Smooth muscle cell (in vitro differentiated cells): ENCODE measurements around the gene HPS4. TPM values are rescaled to one million over a fixed set of nuclear protein-coding genes. Genes with fewer than 3 reads are reported as not detected.

Experiments
- DNase-seq: peaks from one replicate; lab custom pipeline; 2025; ENCODE audit not compliant: unreplicated experiment; lab: John Stamatoyannopoulos, UW
- H2AFZ ChIP-seq: fragments of 200-600 bp; sonication (generic); 2 replicates; pipeline ENCODE4 v1.6.0; 2016; ENCODE audit warnings: antibody characterized with exemption, low read depth, mild to moderate bottlenecking
- H3F3A ChIP-seq: fragments of 200-600 bp; sonication (generic); 2 replicates; pipeline ENCODE4 v1.6.0; 2017; ENCODE audit warnings: antibody characterized with exemption, low read depth
- H3K27ac ChIP-seq: fragments of 200-600 bp; sonication (generic); 2 replicates; pipeline ENCODE4 v1.5.1; 2016; ENCODE audit warnings: low read depth, mild to moderate bottlenecking
- H3K27me3 ChIP-seq: fragments of 200-600 bp; sonication (generic); 2 replicates; pipeline ENCODE4 v1.6.1; 2016; ENCODE audit warnings: low read depth, mild to moderate bottlenecking
- H3K36me3 ChIP-seq: fragments of 200-600 bp; sonication (generic); 2 replicates; pipeline ENCODE4 v1.5.1; 2016; ENCODE audit warnings: low read depth
- H3K4me1 ChIP-seq: fragments of 200-600 bp; sonication (generic); 2 replicates; pipeline ENCODE4 v1.5.1; 2016; ENCODE audit warnings: low read depth
- H3K4me2 ChIP-seq: fragments of 200-600 bp; sonication (generic); 2 replicates; pipeline ENCODE4 v1.6.0; 2016; ENCODE audit warnings: mild to moderate bottlenecking
- H3K4me3 ChIP-seq: fragments of 200-600 bp; sonication (generic); 2 replicates; pipeline ENCODE4 v1.5.1; 2016; ENCODE audit warnings: mild to moderate bottlenecking
- H3K79me2 ChIP-seq: fragments of 200-600 bp; sonication (generic); 2 replicates; pipeline ENCODE4 v1.6.0; 2016; ENCODE audit warnings: low read depth, mild to moderate bottlenecking
- H3K9ac ChIP-seq: fragments of 200-600 bp; sonication (generic); 2 replicates; pipeline ENCODE4 v1.6.0; 2016; ENCODE audit warnings: low read depth
- H3K9me3 ChIP-seq: fragments of 200-600 bp; sonication (generic); replicated peaks from 2 replicates; pipeline ENCODE4 v1.5.1; 2016; ENCODE audit warnings: low read depth
- H4K20me1 ChIP-seq: fragments of 200-600 bp; sonication (generic); 2 replicates; pipeline ENCODE4 v1.6.0; 2016; ENCODE audit warnings: low read depth
- CTCF ChIP-seq: fragments of 200-600 bp; sonication (generic); IDR thresholded peaks from 2 replicates; pipeline ENCODE4 v1.5.1; 2017; ENCODE audit warnings: borderline replicate concordance, mild to moderate bottlenecking, antibody characterized with exemption; ENCODE audit not compliant: insufficient read depth, poor library complexity, severe bottlenecking
- WGBS: methylation state at CpG from one replicate; pipeline ENCODE4 v1.1.7; 2016; ENCODE audit warnings: low lambda C conversion rate; 5-methylcytosine and 5-hydroxymethylcytosine counted together
- polyA plus RNA-seq: library from polyadenylated mRNA; unstranded; fragments of >200 nt; fragmentation: Nextera tagmentation; extraction: Ambion mirVana; gene quantifications from 2 replicates; pipeline ENCODE4 v1.2.1, GENCODE V29; 2016
- total RNA-seq: library from RNA; depleted of rRNA; stranded (reverse); fragments of >200 nt; gene quantifications from 2 replicates; pipeline ENCODE4 v1.2.3, GENCODE V29; 2014

HPS4 gene
- total and polyA plus RNA-seq, 2 experiments from 2014 or later, result 18.2 to 46.3 TPM

GRCh38 chr22:26479792-26480610, 3.6 kb downstream of the HPS4 start:
- Histone ChIP-seq H3F3A (peaks cover 28% of the 10 kb centered on the region), H3K79me2 (peaks cover 20% of the 10 kb centered on the region), H3K36me3 (no peaks in the 10 kb centered on the region), H3K4me1 (peaks cover 31% of the 10 kb centered on the region), H3K9ac (no peak overlapping the region), H3K4me2 (peak overlapping the region; percentile 5), H3K9me3 (no peaks in the 10 kb centered on the region), H2AFZ (no peak overlapping the region), H4K20me1 (no peaks in the 10 kb centered on the region), H3K27ac (peak overlapping the region; percentile 98), H3K4me3 (peak overlapping the region; percentile 27), H3K27me3 (no peaks in the 10 kb centered on the region)
- 84% methylated on average over 12 of the region's 12 CpGs for WGBS
- no peak for TF ChIP-seq CTCF
- no peak for DNase-seq

- H3K4me2 ChIP-seq, result peak overlapping the region; percentile 4
- peaks cover 12% of the 10 kb centered on the region for H3K79me2 ChIP-seq
- peaks cover 24% of the 10 kb centered on the region for H3K4me1 ChIP-seq
- H3K36me3 ChIP-seq, result no peaks in the 10 kb centered on the region
- no peak for DNase-seq
- H3K27me3 ChIP-seq, result no peaks in the 10 kb centered on the region
- H3K27ac ChIP-seq, result peak overlapping the region; percentile 98
- no peaks in the 10 kb centered on the region for H4K20me1 ChIP-seq
- peak overlapping the region; percentile 27 for H3K4me3 ChIP-seq
- no peak overlapping the region for H3K9ac ChIP-seq
- WGBS, result 91% methylated on average over 12 of the region's 12 CpGs
- TF ChIP-seq CTCF, result no peak
- H3K9me3 ChIP-seq, result no peaks in the 10 kb centered on the region
- peaks cover 28% of the 10 kb centered on the region for H3F3A ChIP-seq
- H2AFZ ChIP-seq, result no peak overlapping the region
These were observed 4.4 kb downstream of the HPS4 start for GRCh38 chr22:26479043-26479791.

- Histone ChIP-seq H2AFZ (no peak overlapping the region), H3F3A (peaks cover 26% of the 10 kb centered on the region), H3K79me2 (peaks cover 9% of the 10 kb centered on the region), H3K4me1 (peaks cover 17% of the 10 kb centered on the region), H3K27ac (peak overlapping the region; percentile 95), H3K9ac (peak overlapping the region; percentile 42), H3K27me3 (no peaks in the 10 kb centered on the region), H3K4me3 (no peak overlapping the region), H3K9me3 (no peaks in the 10 kb centered on the region), H3K4me2 (peak overlapping the region; percentile 65), H3K36me3 (no peaks in the 10 kb centered on the region), H4K20me1 (no peaks in the 10 kb centered on the region)
- TF ChIP-seq CTCF, result no peak
- 15% methylated on average over 4 of the region's 4 CpGs for WGBS
- no peak for DNase-seq
These were observed 6.2 kb downstream of the HPS4 start for GRCh38 chr22:26477341-26477731.
